GM19193 (cell line): ENCODE results near the gene LRP2BP.
A peak's percentile ranks its signal among the peaks of the same experiment; 100 is the strongest.

Source experiments
- POLR2A ChIP-seq: IDR thresholded peaks from 4 replicates; pipeline ENCODE4 v1.6.1; 2011; ENCODE audit not compliant: insufficient read depth, insufficient read length; ENCODE audit errors: extremely low read depth

LRP2BP gene

GRCh38 chr4:185352741-185353140 lies 43.0 kb downstream of the LRP2BP start:
- TF ChIP-seq POLR2A, result peak; percentile 25

GRCh38 chr4:185352202-185352601 lies 43.5 kb downstream of the LRP2BP start:
- no peak for TF ChIP-seq POLR2A

GRCh38 chr4:185351691-185352090 lies 44.0 kb downstream of the LRP2BP start:
- no peak for TF ChIP-seq POLR2A

- TF ChIP-seq POLR2A, result no peak
Observed at GRCh38 chr4:185346975-185347601, 48.6 kb downstream of the LRP2BP start.

- no peak for TF ChIP-seq POLR2A
Observed at GRCh38 chr4:185344743-185345538, 50.8 kb downstream of the LRP2BP start.

GRCh38 chr4:185343726-185344581 lies 51.8 kb downstream of the LRP2BP start:
- TF ChIP-seq POLR2A, result no peak

- no peak for TF ChIP-seq POLR2A
Observed at GRCh38 chr4:185341841-185342240, 53.9 kb downstream of the LRP2BP start.

- TF ChIP-seq POLR2A, result no peak
Observed at GRCh38 chr4:185341377-185341776, 54.3 kb downstream of the LRP2BP start.

GRCh38 chr4:185339941-185340340 lies 55.8 kb downstream of the LRP2BP start:
- no peak for TF ChIP-seq POLR2A

GRCh38 chr4:185335579-185335978 lies 60.1 kb downstream of the LRP2BP start:
- no peak for TF ChIP-seq POLR2A

GRCh38 chr4:185334326-185334725 lies 61.4 kb downstream of the LRP2BP start:
- TF ChIP-seq POLR2A, result no peak

- TF ChIP-seq POLR2A, result no peak
Observed at GRCh38 chr4:185332575-185333464, 62.9 kb downstream of the LRP2BP start.

GRCh38 chr4:185328586-185328985 lies 67.1 kb downstream of the LRP2BP start:
- TF ChIP-seq POLR2A, result no peak

- TF ChIP-seq POLR2A, result no peak
Observed at GRCh38 chr4:185323606-185324005, 72.1 kb downstream of the LRP2BP start.
